ENCODE data around the gene RBM38. TPM values are rescaled to one million over a fixed set of nuclear protein-coding genes. Genes with fewer than 3 reads are reported as not detected.

The RBM38 gene
- total and polyA plus RNA-seq, 9 of the 15 experiments (the other 6 are each of a cell fraction or from before 2014, with no cell fraction given) = 0.28 to 82.4 (median 33.2) TPM

- TF ChIP-seq ZNF347 (CRISPR knock-in tag; IDR thresholded peaks at IDR 0.05; ENCODE audit: low read depth) = no peak
- TF ChIP-seq NUFIP1 (IDR thresholded peaks at IDR 0.05; ENCODE audit: partially characterized antibody) = no peak
- no peak for TF ChIP-seq SMC3 (conservative IDR thresholded peaks at IDR 0.05; ENCODE audit: insufficient read depth, low read depth, low read length)
- no peak for TF ChIP-seq ARHGAP35 (IDR thresholded peaks at IDR 0.05; ENCODE audit: partially characterized antibody)
- TF ChIP-seq RBM22 (IDR thresholded peaks at IDR 0.05; ENCODE audit: low read depth, low read length, poor library complexity, severe bottlenecking) = no peak
- no peak for TF ChIP-seq BCLAF1 (IDR thresholded peaks at IDR 0.05; ENCODE audit: borderline replicate concordance in 1 of 2, control insufficient read depth in 1 of 2, low read depth in 2 of 2, low read length in 1 of 2)
- TF ChIP-seq, protein P1, sequence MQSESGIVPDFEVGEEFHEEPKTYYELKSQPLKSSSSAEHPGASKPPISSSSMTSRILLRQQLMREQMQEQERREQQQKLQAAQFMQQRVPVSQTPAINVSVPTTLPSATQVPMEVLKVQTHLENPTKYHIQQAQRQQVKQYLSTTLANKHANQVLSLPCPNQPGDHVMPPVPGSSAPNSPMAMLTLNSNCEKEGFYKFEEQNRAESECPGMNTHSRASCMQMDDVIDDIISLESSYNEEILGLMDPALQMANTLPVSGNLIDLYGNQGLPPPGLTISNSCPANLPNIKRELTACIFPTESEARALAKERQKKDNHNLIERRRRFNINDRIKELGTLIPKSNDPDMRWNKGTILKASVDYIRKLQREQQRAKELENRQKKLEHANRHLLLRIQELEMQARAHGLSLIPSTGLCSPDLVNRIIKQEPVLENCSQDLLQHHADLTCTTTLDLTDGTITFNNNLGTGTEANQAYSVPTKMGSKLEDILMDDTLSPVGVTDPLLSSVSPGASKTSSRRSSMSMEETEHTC (IDR thresholded peaks at IDR 0.05) = no peak
- TF ChIP-seq CREBBP (IDR thresholded peaks at IDR 0.05; ENCODE audit: low read depth, low read length) = no peak
- TF ChIP-seq TFAP4 (CRISPR knock-in tag; IDR thresholded peaks at IDR 0.05; ENCODE audit: borderline replicate concordance) = no peak
- no peak for TF ChIP-seq HDAC8 (tag; IDR thresholded peaks at IDR 0.05)
Observed at GRCh38 chr20:57444394-57445048, 53.3 kb downstream of the RBM38 start (continued).
